Activated T-helper 1 cell treated with anti-CD3 and anti-CD28 coated beads, Interleukin-12 subunit alpha, Interleukin-12 subunit beta, Interleukin-2, Interleukin-4 antibody, amounts not matched to agents 30 ng/mL and 10 ng/mL and 1 ng/mL, durations not matched to agents 14 hours and 24 hours and 36 hours (primary cell): ENCODE measurements around the gene RAP1GAP. TPM values are rescaled to one million over a fixed set of nuclear protein-coding genes. Genes with fewer than 3 reads are reported as not detected.
"Not testable (repeated sequence)": the region's sequence is repeated elsewhere in the genome, so short reads cannot be mapped to it uniquely, and the experiment has no call there.

Experiments
- DNase-seq: peaks from one replicate; pipeline ENCODE4 v3.0.0; 2021; ENCODE audit warnings: low spot score
- H3K27ac Mint-ChIP-seq: one replicate; pipeline ENCODE4 v1.8.0; 2021; ENCODE audit warnings: mild to moderate bottlenecking, mixed read lengths
- H3K27me3 Mint-ChIP-seq: one replicate; pipeline ENCODE4 v1.8.0; 2022; ENCODE audit warnings: mild to moderate bottlenecking, moderate library complexity, mixed read lengths; ENCODE audit not compliant: insufficient read depth
- H3K36me3 Mint-ChIP-seq: one replicate; pipeline ENCODE4 v1.8.0; 2021; ENCODE audit warnings: low read depth, mixed read lengths
- H3K4me1 Mint-ChIP-seq: one replicate; pipeline ENCODE4 v1.8.0; 2021; ENCODE audit warnings: low read depth, mixed read lengths
- H3K4me3 Mint-ChIP-seq: one replicate; pipeline ENCODE4 v1.8.0; 2021; ENCODE audit warnings: mild to moderate bottlenecking, moderate library complexity, mixed read lengths
- H3K9me3 Mint-ChIP-seq: one replicate; pipeline ENCODE4 v1.8.0; 2021; ENCODE audit warnings: mixed read lengths
- intact Hi-C: fragments of 100-400 bp; cut with micrococcal nuclease; formaldehyde crosslinking; loops from one replicate; pipeline ENCODE4 v1.15.1; 2024
- total RNA-seq: library from RNA; stranded (reverse); gene quantifications from 2 replicates; pipeline ENCODE4 v1.2.3, GENCODE V29; 2022

Gene RAP1GAP
- total RNA-seq, 1 donor from 2014 or later: 0.23 TPM

DNA sequence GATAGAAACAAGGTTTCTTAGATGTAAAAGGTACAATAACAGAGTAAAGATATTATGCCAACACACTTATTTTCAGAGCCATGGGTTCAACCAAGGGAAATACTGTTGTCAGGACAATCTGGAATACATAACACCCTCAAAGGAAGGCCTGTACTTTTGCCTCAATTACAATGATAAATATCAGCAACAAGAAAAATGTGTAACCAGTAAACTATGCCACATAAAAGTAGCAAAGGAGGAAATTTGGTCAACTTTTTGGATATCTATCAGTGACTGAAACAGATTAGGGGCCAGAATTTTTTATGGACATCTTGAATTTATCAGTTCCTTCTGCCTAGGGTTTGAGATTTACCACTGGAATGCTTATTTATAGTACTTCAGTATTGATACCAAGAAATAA is 24.6 kb upstream of the RAP1GAP start:
- no peak for DNase-seq
- H3K4me1 Mint-ChIP-seq: no peaks in the 10 kb centered on the region
- no peak overlapping the region for H3K4me3 Mint-ChIP-seq
- H3K27ac Mint-ChIP-seq: no peak overlapping the region
- intact Hi-C loops: no loop called here
- peaks cover 35% of the 10 kb centered on the region for H3K36me3 Mint-ChIP-seq
- H3K27me3 Mint-ChIP-seq: no peaks in the 10 kb centered on the region
- H3K9me3 Mint-ChIP-seq: no peaks in the 10 kb centered on the region

- no peak overlapping the region for H3K4me3 Mint-ChIP-seq
- H3K27ac Mint-ChIP-seq: no peak overlapping the region
- H3K36me3 Mint-ChIP-seq: peaks cover 47% of the 10 kb centered on the region
- no peak for DNase-seq
- H3K4me1 Mint-ChIP-seq: no peaks in the 10 kb centered on the region
- intact Hi-C loops: no loop called here
- no peaks in the 10 kb centered on the region for H3K9me3 Mint-ChIP-seq
- H3K27me3 Mint-ChIP-seq: no peaks in the 10 kb centered on the region
Measured at GRCh38 chr1:21691739-21692138, 22.6 kb upstream of the RAP1GAP start.

DNA sequence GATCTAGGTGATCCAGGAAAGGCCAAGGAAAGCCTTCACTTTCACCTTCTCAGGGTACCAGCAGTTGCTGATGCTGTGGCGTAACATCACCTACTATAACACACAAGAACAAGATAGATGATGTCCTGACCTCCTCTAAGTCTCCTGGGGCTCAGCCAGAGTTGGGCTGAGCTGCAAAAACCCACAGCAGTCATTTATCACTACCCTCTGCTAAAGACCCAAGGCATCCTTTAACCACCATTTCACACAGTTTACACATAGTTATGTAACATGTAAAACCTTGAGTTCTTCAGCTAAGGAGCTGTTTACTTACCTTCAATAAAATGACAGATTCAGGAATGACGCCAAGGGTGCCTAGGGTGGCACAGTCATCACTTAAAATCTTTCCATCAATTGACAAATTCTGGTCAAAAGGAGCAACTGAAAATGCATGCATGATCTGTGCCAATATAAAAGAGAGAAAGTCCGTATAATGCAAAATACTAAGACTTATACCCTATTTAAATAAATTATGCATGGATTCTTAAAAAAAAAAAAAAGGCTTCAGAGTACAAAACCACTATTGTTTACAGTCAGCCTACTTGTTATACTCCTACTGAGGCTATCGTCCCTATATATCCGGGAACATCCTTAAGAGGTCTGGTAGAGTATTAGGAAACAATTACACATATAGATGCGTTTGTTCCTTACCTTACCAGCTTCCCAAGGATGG is 20.7 kb upstream of the RAP1GAP start:
- peaks cover 59% of the 10 kb centered on the region for H3K36me3 Mint-ChIP-seq
- H3K4me1 Mint-ChIP-seq: no peaks in the 10 kb centered on the region
- H3K27me3 Mint-ChIP-seq: no peaks in the 10 kb centered on the region
- no peak overlapping the region for H3K27ac Mint-ChIP-seq
- H3K4me3 Mint-ChIP-seq: no peak overlapping the region
- no peaks in the 10 kb centered on the region for H3K9me3 Mint-ChIP-seq
- DNase-seq: no peak
- intact Hi-C loops: no loop called here

GRCh38 chr1:21687081-21687529 is 17.9 kb upstream of the RAP1GAP start:
- no peak for DNase-seq
- Mint-ChIP-seq H3K4me3 (no peak overlapping the region), H3K27me3 (no peaks in the 10 kb centered on the region), H3K4me1 (no peaks in the 10 kb centered on the region), H3K36me3 (peaks cover 57% of the 10 kb centered on the region), H3K9me3 (no peaks in the 10 kb centered on the region), H3K27ac (peak overlapping the region; percentile 18)
- intact Hi-C loops: no loop called here

DNA sequence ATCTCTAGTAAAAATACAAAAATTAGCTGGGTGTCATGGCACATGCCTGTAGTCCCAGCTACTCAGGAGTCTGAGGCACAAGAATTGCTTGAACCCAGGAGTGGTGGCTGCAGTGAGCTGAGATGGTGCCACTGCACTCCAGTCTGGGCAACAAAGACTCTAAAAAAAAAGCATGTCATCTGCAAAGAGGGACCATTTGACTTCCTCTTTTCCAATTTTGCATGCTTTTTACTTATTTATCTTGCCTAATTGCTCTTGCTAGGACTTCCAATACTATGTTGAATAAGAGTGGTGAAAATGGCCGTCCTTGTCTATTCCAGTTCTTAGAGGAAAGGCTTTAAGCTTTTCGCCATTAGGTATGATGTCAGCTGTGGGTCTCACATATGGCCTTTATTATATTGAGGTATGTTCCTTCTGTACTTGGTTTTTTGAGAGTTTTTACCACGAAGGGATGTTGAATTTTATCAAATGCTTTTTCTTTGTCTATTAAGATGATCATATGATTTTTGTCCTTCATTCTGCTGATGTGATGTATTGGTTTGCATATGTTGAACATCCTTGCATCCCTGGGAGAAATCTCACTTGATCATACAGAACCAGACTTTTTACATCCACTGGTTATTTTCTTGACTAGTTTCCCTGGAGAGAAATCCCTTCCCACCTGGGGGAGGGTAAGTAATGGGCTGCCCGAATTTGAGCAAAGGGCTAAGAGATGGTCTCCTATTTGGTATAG is 17.0 kb upstream of the RAP1GAP start:
- Mint-ChIP-seq H3K9me3 (no peaks in the 10 kb centered on the region), H3K27ac (no peak overlapping the region), H3K36me3 (peaks cover 57% of the 10 kb centered on the region), H3K4me3 (no peak overlapping the region), H3K4me1 (no peaks in the 10 kb centered on the region), H3K27me3 (no peaks in the 10 kb centered on the region)
- DNase-seq: no peak
- intact Hi-C loops: no loop called here

DNA sequence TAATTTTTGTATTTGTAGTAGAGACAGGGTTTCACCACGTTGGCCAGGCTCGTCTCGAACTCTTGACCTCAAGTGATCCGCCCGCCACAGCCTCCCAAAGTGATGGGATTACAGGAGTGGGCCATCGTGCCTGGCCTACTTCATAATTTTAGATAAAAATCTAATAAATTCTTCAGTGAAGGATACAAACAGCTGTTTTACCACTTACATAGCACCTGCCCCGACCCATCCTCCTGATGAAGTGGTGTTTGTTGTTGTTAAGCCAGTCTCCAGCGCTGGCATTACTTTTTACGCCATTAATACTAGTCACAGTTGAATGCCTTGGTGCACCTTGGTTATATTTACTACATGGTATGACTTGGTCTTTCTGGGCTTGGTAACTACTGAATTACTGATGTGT is 12.3 kb upstream of the RAP1GAP start:
- Mint-ChIP-seq H3K4me3 (no peak overlapping the region), H3K36me3 (peaks cover 51% of the 10 kb centered on the region), H3K9me3 (no peaks in the 10 kb centered on the region), H3K27ac (no peak overlapping the region), H3K4me1 (no peaks in the 10 kb centered on the region), H3K27me3 (no peaks in the 10 kb centered on the region)
- DNase-seq: no peak
- intact Hi-C loops: no loop called here

GRCh38 chr1:21680918-21681317 is 11.8 kb upstream of the RAP1GAP start:
- H3K4me3 Mint-ChIP-seq: no peak overlapping the region
- no peaks in the 10 kb centered on the region for H3K9me3 Mint-ChIP-seq
- DNase-seq: no peak
- no peaks in the 10 kb centered on the region for H3K27me3 Mint-ChIP-seq
- H3K4me1 Mint-ChIP-seq: no peaks in the 10 kb centered on the region
- H3K36me3 Mint-ChIP-seq: peaks cover 48% of the 10 kb centered on the region
- H3K27ac Mint-ChIP-seq: no peak overlapping the region
- intact Hi-C loops: no loop called here

DNA sequence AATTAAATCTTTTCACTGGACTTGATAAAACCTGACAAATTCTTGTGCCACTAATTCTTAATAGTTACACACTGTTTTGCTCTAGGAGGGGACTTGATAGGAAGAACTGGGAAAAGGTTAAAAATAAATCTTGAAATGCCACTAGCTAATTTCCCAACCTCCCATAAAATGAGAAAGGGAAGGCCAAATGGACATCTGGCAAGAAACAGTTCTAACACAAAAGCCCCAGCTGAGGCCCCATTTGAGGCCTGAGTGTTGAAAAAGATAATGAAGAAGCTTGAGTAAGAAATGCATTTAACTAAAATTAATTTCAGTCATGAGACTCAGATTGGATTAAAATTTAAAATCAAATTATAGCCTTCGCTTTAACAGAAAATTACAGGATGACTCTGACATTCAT is 11.2 kb upstream of the RAP1GAP start:
- Mint-ChIP-seq H3K4me1 (no peaks in the 10 kb centered on the region), H3K27me3 (no peaks in the 10 kb centered on the region), H3K36me3 (peaks cover 45% of the 10 kb centered on the region), H3K4me3 (no peak overlapping the region), H3K27ac (no peak overlapping the region), H3K9me3 (no peaks in the 10 kb centered on the region)
- DNase-seq: no peak
- intact Hi-C loops: no loop called here

DNA sequence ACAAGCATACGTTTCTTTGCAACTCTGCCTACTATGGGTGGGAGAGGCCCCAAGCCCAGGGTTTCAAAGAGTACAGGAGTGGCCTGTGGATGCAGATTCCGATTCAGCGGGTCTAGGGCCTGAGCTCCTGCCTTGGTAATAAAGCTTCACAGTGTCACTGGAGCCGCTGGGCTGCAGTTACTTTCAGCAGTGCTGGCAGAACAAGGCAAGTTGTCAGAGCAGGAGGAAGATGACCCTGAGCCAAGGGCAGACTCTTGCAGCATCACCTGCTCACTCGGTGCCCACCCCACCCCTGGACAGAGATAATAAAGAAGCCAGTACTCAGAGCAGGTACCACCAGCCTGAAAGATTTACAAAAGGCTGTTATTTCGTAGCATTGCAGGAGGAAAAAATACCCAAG is 8.0 kb upstream of the RAP1GAP start:
- Mint-ChIP-seq H3K4me3 (no peak overlapping the region), H3K36me3 (peaks cover 28% of the 10 kb centered on the region), H3K27ac (no peak overlapping the region), H3K4me1 (no peaks in the 10 kb centered on the region), H3K9me3 (no peaks in the 10 kb centered on the region), H3K27me3 (no peaks in the 10 kb centered on the region)
- DNase-seq: no peak
- intact Hi-C loops: no loop called here

DNA sequence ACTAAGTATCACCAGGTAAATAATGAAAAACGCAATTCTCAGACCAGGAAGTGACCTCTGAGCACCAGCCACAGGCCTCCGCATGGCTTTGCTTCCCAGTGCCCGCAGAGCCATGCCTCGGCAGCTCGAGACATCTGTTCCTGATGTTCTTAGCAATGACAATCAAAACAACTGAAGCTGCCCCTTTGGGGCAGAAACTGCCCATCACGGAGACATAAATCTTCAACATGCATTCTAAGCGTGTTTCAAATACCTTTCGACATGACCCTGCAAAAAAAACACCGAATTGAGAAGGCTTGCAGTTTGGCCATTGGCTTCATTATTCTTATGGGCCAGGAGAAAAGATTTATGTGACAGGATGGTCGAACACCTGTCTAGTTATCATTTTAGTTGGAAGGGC is 5.8 kb upstream of the RAP1GAP start:
- peaks cover 16% of the 10 kb centered on the region for H3K27me3 Mint-ChIP-seq

GRCh38 chr1:21673853-21674252 is 4.7 kb upstream of the RAP1GAP start:
- intact Hi-C loops, H3K27ac Mint-ChIP-seq: not testable (repeated sequence)
- H3K27me3 Mint-ChIP-seq: peaks cover 19% of the 10 kb centered on the region

More for the DNA sequence above, 5.8 kb upstream of the RAP1GAP start:
- Mint-ChIP-seq H3K9me3 (no peaks in the 10 kb centered on the region), H3K36me3 (peaks cover 20% of the 10 kb centered on the region), H3K4me1 (no peaks in the 10 kb centered on the region), H3K27ac (no peak overlapping the region), H3K4me3 (no peak overlapping the region)
- intact Hi-C loops: no loop called here
- DNase-seq: no peak

DNA sequence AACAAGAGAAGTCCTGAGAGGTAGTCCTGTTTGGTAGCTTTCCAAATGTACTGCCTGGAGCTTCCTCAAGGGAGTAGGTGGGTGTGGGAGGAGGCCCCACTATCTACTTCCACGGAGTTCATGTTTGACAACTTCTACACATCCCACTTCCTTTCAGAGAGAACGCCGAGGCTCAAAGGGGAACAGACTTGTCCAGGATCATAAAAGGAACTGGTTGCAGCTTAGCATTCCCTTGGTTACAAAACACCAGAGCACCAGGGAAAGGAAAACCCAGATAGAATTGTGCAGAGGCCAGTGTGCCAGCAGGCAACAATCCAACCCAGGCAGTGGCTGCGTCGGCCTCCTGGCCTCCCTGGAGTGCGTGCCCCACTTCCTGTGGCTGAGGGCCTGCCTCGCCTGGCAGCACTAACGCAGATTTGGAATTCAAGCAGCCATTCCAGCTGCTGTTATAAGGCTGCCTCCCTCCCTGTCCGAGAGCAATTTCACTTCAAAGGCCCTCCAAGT is 4.2 kb upstream of the RAP1GAP start:
- H3K36me3 Mint-ChIP-seq: peaks cover 10% of the 10 kb centered on the region
- H3K4me1 Mint-ChIP-seq: no peaks in the 10 kb centered on the region
- no peaks in the 10 kb centered on the region for H3K9me3 Mint-ChIP-seq
- no peak overlapping the region for H3K27ac Mint-ChIP-seq
- intact Hi-C loops: no loop called here
- H3K4me3 Mint-ChIP-seq: no peak overlapping the region
- no peak for DNase-seq
- peaks cover 19% of the 10 kb centered on the region for H3K27me3 Mint-ChIP-seq

More at GRCh38 chr1:21673853-21674252, 4.7 kb upstream of the RAP1GAP start:
- H3K9me3 Mint-ChIP-seq, H3K4me3 Mint-ChIP-seq, DNase-seq, H3K4me1 Mint-ChIP-seq: not testable (repeated sequence)
- peaks cover 13% of the 10 kb centered on the region for H3K36me3 Mint-ChIP-seq

DNA sequence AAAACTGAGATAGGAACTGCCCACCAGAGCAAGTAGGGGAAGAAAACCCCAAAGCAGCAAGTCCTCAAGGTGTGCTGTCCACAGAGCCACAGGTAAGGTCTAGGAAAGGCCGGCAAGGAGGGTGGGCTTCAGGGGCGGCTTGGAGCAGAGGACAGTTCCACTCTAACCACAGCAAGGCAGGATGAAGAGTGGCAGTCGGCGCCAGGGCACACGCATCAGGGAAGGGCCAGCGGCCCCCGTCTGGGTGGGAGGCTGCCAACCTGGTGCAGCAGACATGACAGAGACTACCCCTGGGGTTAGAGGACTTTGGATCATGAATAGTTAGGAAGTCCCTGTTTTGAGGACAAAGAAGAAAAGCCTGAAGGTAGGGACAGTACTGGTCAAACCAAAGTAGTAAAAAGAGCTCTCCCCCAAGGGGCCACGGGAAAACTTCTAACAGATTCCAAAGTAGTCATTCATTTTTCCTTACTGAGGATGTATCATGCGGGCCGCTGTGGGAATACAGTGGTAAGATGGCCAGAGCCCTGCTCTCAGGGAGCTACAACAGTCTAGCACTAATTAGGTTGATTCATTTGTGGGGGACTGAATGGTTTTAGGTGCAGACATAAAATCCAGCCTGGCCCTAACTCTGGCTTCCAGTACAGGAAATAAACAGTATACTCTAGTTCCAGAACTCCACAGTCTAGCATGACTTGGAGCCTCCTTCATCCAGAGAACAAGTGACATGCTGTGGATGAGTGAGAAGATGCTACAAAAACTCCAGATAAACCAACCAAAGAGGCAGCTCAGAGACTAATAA is 3.5 kb upstream of the RAP1GAP start:
- intact Hi-C loops: no loop called here
- H3K9me3 Mint-ChIP-seq: no peaks in the 10 kb centered on the region
- H3K27ac Mint-ChIP-seq: no peak overlapping the region
- H3K36me3 Mint-ChIP-seq: peaks cover 5% of the 10 kb centered on the region
- DNase-seq: no peak
- H3K4me3 Mint-ChIP-seq: no peak overlapping the region
- no peaks in the 10 kb centered on the region for H3K4me1 Mint-ChIP-seq
- peaks cover 26% of the 10 kb centered on the region for H3K27me3 Mint-ChIP-seq
